Measurements from ENCODE around the gene GAN. TPM values are rescaled to one million over a fixed set of nuclear protein-coding genes. Genes with fewer than 3 reads are reported as not detected.
A peak's percentile ranks its signal among the peaks of the same experiment; 100 is the strongest.
"Not testable (repeated sequence)": the region's sequence is repeated elsewhere in the genome, so short reads cannot be mapped to it uniquely, and the experiment has no call there.

GAN gene
- total RNA-seq, 5 donors from 2014 or later (not counting 1 experiment from before 2014, with no cell fraction given), result 5.4 to 8.1 (median 7.5) TPM

- Mint-ChIP-seq H3K4me1 (peaks cover 8 to 17% (median 12%) of the 10 kb centered on the region in 3 donors), H3K4me3 (no peak overlapping the region), H3K27me3 (no peaks in the 10 kb centered on the region), H3K36me3 (no peaks in the 10 kb centered on the region), H3K9me3 (peaks cover 0 to 5% (median 0%) of the 10 kb centered on the region in 3 donors), H3K27ac (no peak overlapping the region)
- Histone ChIP-seq H3K4me1 (ENCODE audit: control insufficient read depth in 1 of 2, extremely low read depth in 1 of 2, insufficient read depth in 2 of 2, low read length in 2 of 2) (peaks cover 0 to 9% of the 10 kb centered on the region in 2 experiments), H3K36me3 (ENCODE audit: control insufficient read depth in 2 of 2, extremely low read depth in 1 of 2, insufficient read depth in 1 of 2, low read length in 1 of 2) (no peaks in the 10 kb centered on the region), H3K27me3 (replicated peaks in 1 of 2; ENCODE audit: control insufficient read depth in 2 of 2, extremely low read depth in 1 of 2, insufficient read depth in 2 of 2, low read length in 1 of 2) (peaks cover 0 to 9% of the 10 kb centered on the region in 2 experiments), H3K9me3 (no peaks in the 10 kb centered on the region), H3K27ac (ENCODE audit: low read length) (no peak overlapping the region), H3K4me3 (ENCODE audit: control insufficient read depth in 1 of 2, extremely low read depth in 1 of 2, low read length in 1 of 2) (no peak overlapping the region)
- 100% methylated on average over 1 of the region's 2 CpGs for WGBS (ENCODE audit: insufficient coverage)
- ChIA-PET POLR2A (no interaction called here), CTCF (no interaction called here)
- no peak for ATAC-seq (replicated peaks in 1 of 4)
- DNase-seq, result no peak
Measured at GRCh38 chr16:81421126-81421525, 106.4 kb downstream of the GAN start.

GRCh38 chr16:81421536-81421935 is 106.8 kb downstream of the GAN start:
- no peaks in the 10 kb centered on the region for H3K36me3 Mint-ChIP-seq
- 87% methylated on average over 4 of the region's 11 CpGs for WGBS (ENCODE audit: insufficient coverage)
- CTCF ChIA-PET, result no interaction called here

GRCh38 chr16:81422153-81422552 is 107.4 kb downstream of the GAN start:
- H3K36me3 ChIP-seq (ENCODE audit: control insufficient read depth in 2 of 2, extremely low read depth in 1 of 2, insufficient read depth in 1 of 2, low read length in 1 of 2); H3K27ac ChIP-seq (ENCODE audit: low read length); H3K9me3 ChIP-seq; H3K4me3 ChIP-seq (ENCODE audit: control insufficient read depth in 1 of 2, extremely low read depth in 1 of 2, low read length in 1 of 2); H3K36me3 Mint-ChIP-seq; H3K4me3 Mint-ChIP-seq; DNase-seq; H3K27ac Mint-ChIP-seq; ATAC-seq (replicated peaks in 1 of 4); CTCF ChIA-PET; H3K27me3 ChIP-seq (replicated peaks in 1 of 2; ENCODE audit: control insufficient read depth in 2 of 2, extremely low read depth in 1 of 2, insufficient read depth in 2 of 2, low read length in 1 of 2); H3K4me1 ChIP-seq (ENCODE audit: control insufficient read depth in 1 of 2, extremely low read depth in 1 of 2, insufficient read depth in 2 of 2, low read length in 2 of 2); POLR2A ChIA-PET; H3K9me3 Mint-ChIP-seq; H3K27me3 Mint-ChIP-seq: not testable (repeated sequence)
- no CpG with 5 or more reads among the region's 7 CpGs for WGBS (ENCODE audit: insufficient coverage)
- peaks cover 8 to 19% (median 12%) of the 10 kb centered on the region in 3 donors for H3K4me1 Mint-ChIP-seq

More at GRCh38 chr16:81421536-81421935, 106.8 kb downstream of the GAN start:
- H3K27me3 Mint-ChIP-seq, result no peaks in the 10 kb centered on the region
- no peak overlapping the region for H3K27ac Mint-ChIP-seq
- no peak for DNase-seq
- peaks cover 8 to 19% (median 12%) of the 10 kb centered on the region in 3 donors for H3K4me1 Mint-ChIP-seq
- H3K4me3 ChIP-seq (ENCODE audit: control insufficient read depth in 1 of 2, extremely low read depth in 1 of 2, low read length in 1 of 2), result no peak overlapping the region
- peaks cover 0 to 9% of the 10 kb centered on the region in 2 experiments for H3K27me3 ChIP-seq (replicated peaks in 1 of 2; ENCODE audit: control insufficient read depth in 2 of 2, extremely low read depth in 1 of 2, insufficient read depth in 2 of 2, low read length in 1 of 2)
- no peak overlapping the region for H3K4me3 Mint-ChIP-seq
- peaks cover 0 to 9% of the 10 kb centered on the region in 2 experiments for H3K4me1 ChIP-seq (ENCODE audit: control insufficient read depth in 1 of 2, extremely low read depth in 1 of 2, insufficient read depth in 2 of 2, low read length in 2 of 2)
- ATAC-seq (replicated peaks in 1 of 4), result no peak
- H3K36me3 ChIP-seq (ENCODE audit: control insufficient read depth in 2 of 2, extremely low read depth in 1 of 2, insufficient read depth in 1 of 2, low read length in 1 of 2), result no peaks in the 10 kb centered on the region
- POLR2A ChIA-PET, result no interaction called here
- H3K9me3 Mint-ChIP-seq, result peaks cover 0 to 5% (median 0%) of the 10 kb centered on the region in 3 donors
- no peak overlapping the region for H3K27ac ChIP-seq (ENCODE audit: low read length)
- H3K9me3 ChIP-seq, result no peaks in the 10 kb centered on the region

- Mint-ChIP-seq H3K27me3 (no peaks in the 10 kb centered on the region), H3K9me3 (peaks cover 0 to 5% (median 0%) of the 10 kb centered on the region in 3 donors), H3K27ac (peak overlapping the region in 1 of 2 donors; percentile 19), H3K4me1 (peaks cover 8 to 21% (median 12%) of the 10 kb centered on the region in 3 donors), H3K4me3 (no peak overlapping the region), H3K36me3 (no peaks in the 10 kb centered on the region)
- peak in 2 of 4 experiments; percentile 49 to 65 for ATAC-seq (replicated peaks in 1 of 4)
- H3K4me3 ChIP-seq (ENCODE audit: control insufficient read depth in 1 of 2, extremely low read depth in 1 of 2, low read length in 1 of 2), result no peak overlapping the region
- ChIA-PET POLR2A (interaction anchor here in 1 of 2 donors (0.5 kb wide), 1 partner anchor 10 kb away, joined by 3 read pairs; no protein-coding TSS in a partner anchor), CTCF (interaction anchor here in 1 of 2 donors (0.5 to 0.7 kb wide), 2 partner anchors 22 to 48 kb away, joined by 3 read pairs; no protein-coding TSS in a partner anchor)
- peaks cover 0 to 7% of the 10 kb centered on the region in 2 experiments for H3K27me3 ChIP-seq (replicated peaks in 1 of 2; ENCODE audit: control insufficient read depth in 2 of 2, extremely low read depth in 1 of 2, insufficient read depth in 2 of 2, low read length in 1 of 2)
- no peak overlapping the region for H3K27ac ChIP-seq (ENCODE audit: low read length)
- H3K36me3 ChIP-seq (ENCODE audit: control insufficient read depth in 2 of 2, extremely low read depth in 1 of 2, insufficient read depth in 1 of 2, low read length in 1 of 2), result no peaks in the 10 kb centered on the region
- WGBS (ENCODE audit: insufficient coverage), result 0% methylated on average over 1 of the region's 1 CpG
- H3K4me1 ChIP-seq (ENCODE audit: control insufficient read depth in 1 of 2, extremely low read depth in 1 of 2, insufficient read depth in 2 of 2, low read length in 2 of 2), result peaks cover 0 to 15% of the 10 kb centered on the region in 2 experiments
- no peaks in the 10 kb centered on the region for H3K9me3 ChIP-seq
- DNase-seq, result peak in 2 of 35 experiments; percentile 11 to 53
Measured at GRCh38 chr16:81424771-81425170, 110.0 kb downstream of the GAN start.

GRCh38 chr16:81427219-81427618 is 112.5 kb downstream of the GAN start:
- no peaks in the 10 kb centered on the region for H3K36me3 ChIP-seq (ENCODE audit: control insufficient read depth in 2 of 2, extremely low read depth in 1 of 2, insufficient read depth in 1 of 2, low read length in 1 of 2)
- peaks cover 0 to 7% of the 10 kb centered on the region in 2 experiments for H3K27me3 ChIP-seq (replicated peaks in 1 of 2; ENCODE audit: control insufficient read depth in 2 of 2, extremely low read depth in 1 of 2, insufficient read depth in 2 of 2, low read length in 1 of 2)
- no peak overlapping the region for H3K27ac ChIP-seq (ENCODE audit: low read length)
- Mint-ChIP-seq H3K4me3 (no peak overlapping the region), H3K36me3 (no peaks in the 10 kb centered on the region), H3K27me3 (no peaks in the 10 kb centered on the region), H3K9me3 (peaks cover 0 to 5% (median 0%) of the 10 kb centered on the region in 3 donors), H3K27ac (no peak overlapping the region), H3K4me1 (peaks cover 8 to 21% (median 12%) of the 10 kb centered on the region in 3 donors)
- no peak for ATAC-seq (replicated peaks in 1 of 4)
- CTCF ChIA-PET, result no interaction called here
- DNase-seq, result no peak
- H3K4me3 ChIP-seq (ENCODE audit: control insufficient read depth in 1 of 2, extremely low read depth in 1 of 2, low read length in 1 of 2), result no peak overlapping the region
- no CpG with 5 or more reads among the region's 6 CpGs for WGBS (ENCODE audit: insufficient coverage)
- no peaks in the 10 kb centered on the region for H3K9me3 ChIP-seq
- H3K4me1 ChIP-seq (ENCODE audit: control insufficient read depth in 1 of 2, extremely low read depth in 1 of 2, insufficient read depth in 2 of 2, low read length in 2 of 2), result peaks cover 0 to 15% of the 10 kb centered on the region in 2 experiments
- POLR2A ChIA-PET, result no interaction called here

GRCh38 chr16:81429045-81429521 is 114.3 kb downstream of the GAN start:
- Histone ChIP-seq H3K27me3 (replicated peaks in 1 of 2; ENCODE audit: control insufficient read depth in 2 of 2, extremely low read depth in 1 of 2, insufficient read depth in 2 of 2, low read length in 1 of 2) (peaks cover 0 to 7% of the 10 kb centered on the region in 2 experiments), H3K4me1 (ENCODE audit: control insufficient read depth in 1 of 2, extremely low read depth in 1 of 2, insufficient read depth in 2 of 2, low read length in 2 of 2) (peaks cover 0 to 15% of the 10 kb centered on the region in 2 experiments), H3K27ac (ENCODE audit: low read length) (no peak overlapping the region), H3K9me3 (no peaks in the 10 kb centered on the region), H3K4me3 (ENCODE audit: control insufficient read depth in 1 of 2, extremely low read depth in 1 of 2, low read length in 1 of 2) (no peak overlapping the region), H3K36me3 (ENCODE audit: control insufficient read depth in 2 of 2, extremely low read depth in 1 of 2, insufficient read depth in 1 of 2, low read length in 1 of 2) (no peaks in the 10 kb centered on the region)
- ChIA-PET CTCF (no interaction called here), POLR2A (interaction anchor here in 1 of 2 donors (0.6 kb wide), 1 partner anchor 18 kb away, joined by 5 read pairs; no protein-coding TSS in a partner anchor)
- Mint-ChIP-seq H3K4me3 (no peak overlapping the region), H3K9me3 (peaks cover 0 to 5% (median 0%) of the 10 kb centered on the region in 3 donors), H3K4me1 (peaks cover 8 to 19% (median 12%) of the 10 kb centered on the region in 3 donors), H3K27me3 (no peaks in the 10 kb centered on the region), H3K27ac (no peak overlapping the region), H3K36me3 (no peaks in the 10 kb centered on the region)
- WGBS (ENCODE audit: insufficient coverage), result 76% methylated on average over 2 of the region's 3 CpGs
- DNase-seq (peak in 4 of 35 experiments; percentile 32 to 46 (median 39)), ATAC-seq (replicated peaks in 1 of 4) (peak in 1 of 4 experiments; percentile 43)
